GM23248 (cell line): ENCODE results near the gene PGA4. TPM values are rescaled to one million over a fixed set of nuclear protein-coding genes. Genes with fewer than 3 reads are reported as not detected.
"Not testable (repeated sequence)": the region's sequence is repeated elsewhere in the genome, so short reads cannot be mapped to it uniquely, and the experiment has no call there.

Experiments
- DNase-seq: peaks from one replicate; pipeline ENCODE4 v3.0.0-alpha.2; 2015
- H2AFZ ChIP-seq: fragments of 200-600 bp; sonication (generic); 2 replicates; pipeline ENCODE4 v1.6.1; 2016; ENCODE audit warnings: antibody characterized with exemption
- H3F3A ChIP-seq: fragments of 200-600 bp; sonication (generic); 2 replicates; pipeline ENCODE4 v1.6.1; 2016; ENCODE audit warnings: mild to moderate bottlenecking, antibody characterized with exemption, mixed run types; ENCODE audit not compliant: insufficient read depth
- H3K27ac ChIP-seq: fragments of 200-600 bp; sonication (generic); 2 replicates; pipeline ENCODE4 v1.5.1; 2016; ENCODE audit warnings: mild to moderate bottlenecking
- H3K27me3 ChIP-seq: fragments of 200-600 bp; sonication (generic); replicated peaks from 2 replicates; pipeline ENCODE4 v1.6.1; 2016; ENCODE audit warnings: mild to moderate bottlenecking; ENCODE audit not compliant: insufficient read depth
- H3K36me3 ChIP-seq: fragments of 200-600 bp; sonication (generic); 2 replicates; pipeline ENCODE4 v1.6.1; 2016; ENCODE audit warnings: low read depth, mild to moderate bottlenecking
- H3K4me1 ChIP-seq: fragments of 200-600 bp; sonication (generic); 2 replicates; pipeline ENCODE4 v1.6.1; 2016; ENCODE audit warnings: mild to moderate bottlenecking; ENCODE audit not compliant: insufficient read depth
- H3K4me2 ChIP-seq: fragments of 200-600 bp; sonication (generic); one replicate; pipeline ENCODE4 v1.6.1; 2016; ENCODE audit warnings: mild to moderate bottlenecking; ENCODE audit not compliant: unreplicated experiment
- H3K4me3 ChIP-seq: fragments of 200-600 bp; sonication (generic); 2 replicates; pipeline ENCODE4 v1.5.1; 2016; ENCODE audit warnings: mild to moderate bottlenecking
- H3K79me2 ChIP-seq: fragments of 200-600 bp; sonication (generic); 2 replicates; pipeline ENCODE4 v1.6.1; 2016; ENCODE audit warnings: mild to moderate bottlenecking; ENCODE audit not compliant: insufficient read depth
- H3K9ac ChIP-seq: fragments of 200-600 bp; sonication (generic); 2 replicates; pipeline ENCODE4 v1.6.1; 2016; ENCODE audit warnings: mild to moderate bottlenecking
- H3K9me2 ChIP-seq: fragments of 200-600 bp; sonication (generic); 2 replicates; pipeline ENCODE4 v1.6.1; 2016; ENCODE audit warnings: mixed run types, mild to moderate bottlenecking, moderate library complexity; ENCODE audit not compliant: insufficient read depth
- H3K9me3 ChIP-seq: fragments of 200-600 bp; sonication (generic); one replicate; pipeline ENCODE4 v1.6.1; 2017; ENCODE audit warnings: low read depth
- H4K20me1 ChIP-seq: fragments of 200-600 bp; sonication (generic); 2 replicates; pipeline ENCODE4 v1.6.0; 2016; ENCODE audit not compliant: insufficient read depth
- WGBS, 2 experiments: methylation state at CpG; one replicate each; pipeline ENCODE4 v1.1.6; 2015 to 2017; ENCODE audit warnings: low lambda C conversion rate in 2 of 2, low coverage in 1 of 2; ENCODE audit errors: missing lambda C conversion rate in 2 of 2; 5-methylcytosine and 5-hydroxymethylcytosine counted together
- in situ Hi-C: fragments of 300-500 bp; cut with MboI; formaldehyde crosslinking; loops from 2 replicates; pipeline ENCODE4 v1.15.0; 2020
- polyA plus RNA-seq: library from polyadenylated mRNA; unstranded; fragments of >200 nt; fragmentation: Nextera tagmentation; extraction: Ambion mirVana; gene quantifications from 2 replicates; pipeline ENCODE4 v1.2.1, GENCODE V29; 2016
- total RNA-seq: library from RNA; depleted of rRNA; stranded (reverse); fragments of >200 nt; shearing (Covaris generic); gene quantifications from 2 replicates; pipeline ENCODE4 v1.2.3, GENCODE V29; 2014

PGA4 gene
- total and polyA plus RNA-seq, 2 experiments from 2014 or later = 0.31 TPM; not detected in 1

DNA sequence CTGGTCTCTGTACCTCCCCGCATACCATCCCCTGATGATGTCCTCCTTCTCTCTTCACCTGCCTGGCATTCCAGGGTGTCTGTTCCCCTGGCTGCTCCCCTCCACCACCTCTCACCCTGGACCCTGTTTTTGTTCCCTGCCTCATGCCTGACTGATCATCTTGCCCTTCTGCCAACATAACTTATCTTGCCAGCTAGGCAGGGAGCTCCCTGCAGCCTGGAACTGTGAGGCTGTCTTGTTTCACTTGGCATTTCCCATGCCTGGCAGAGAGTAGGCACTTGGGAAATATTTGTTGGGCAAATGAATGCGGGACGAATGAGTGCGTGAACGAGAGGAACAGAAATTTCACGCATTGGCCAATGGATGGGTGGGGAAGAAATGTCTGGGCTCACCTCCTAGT is 11.5 kb upstream of the PGA4 start:
- H4K20me1 ChIP-seq, H3K9me2 ChIP-seq, H3K4me1 ChIP-seq, in situ Hi-C loops, H3K9ac ChIP-seq, H3F3A ChIP-seq, H3K4me3 ChIP-seq, H3K4me2 ChIP-seq, H2AFZ ChIP-seq, H3K9me3 ChIP-seq, H3K27me3 ChIP-seq, H3K36me3 ChIP-seq, H3K27ac ChIP-seq, H3K79me2 ChIP-seq, DNase-seq: not testable (repeated sequence)
- no CpG with 5 or more reads among the region's 6 CpGs for WGBS, 2 experiments

DNA sequence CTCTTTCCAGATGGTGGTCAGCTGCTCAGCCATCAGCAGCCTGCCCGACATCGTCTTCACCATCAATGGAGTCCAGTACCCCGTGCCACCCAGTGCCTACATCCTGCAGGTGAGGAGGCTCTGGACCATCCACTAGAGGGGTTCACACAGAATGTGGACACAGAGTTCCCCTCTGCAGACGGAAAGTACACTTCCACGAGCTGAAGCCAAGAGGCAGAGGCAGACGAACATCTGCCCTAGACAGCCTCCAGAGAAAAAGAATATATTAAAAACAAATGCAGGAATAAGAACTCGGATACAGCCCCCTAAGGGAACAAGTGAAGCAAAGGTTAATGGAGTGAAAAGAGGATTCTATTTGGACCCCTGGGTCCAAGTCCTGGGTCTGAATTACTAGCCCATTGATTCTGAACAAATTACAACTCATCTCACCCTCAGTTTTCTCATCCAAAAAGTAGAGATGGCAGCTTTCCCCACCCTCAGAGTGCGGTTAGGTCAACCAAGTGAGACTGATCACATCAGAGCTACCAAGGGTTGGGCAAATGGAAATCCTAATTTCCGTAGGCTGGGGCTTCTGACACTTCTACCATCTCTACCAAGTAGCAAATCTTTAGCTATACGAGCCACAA is 10.7 kb upstream of the PGA4 start:
- H3K9ac ChIP-seq, H3K4me2 ChIP-seq, H3K4me1 ChIP-seq, H3K36me3 ChIP-seq, H3K27me3 ChIP-seq, H3K4me3 ChIP-seq, DNase-seq, H3K9me2 ChIP-seq, H4K20me1 ChIP-seq, H2AFZ ChIP-seq, H3K27ac ChIP-seq, H3K9me3 ChIP-seq, in situ Hi-C loops, H3F3A ChIP-seq, H3K79me2 ChIP-seq: not testable (repeated sequence)
- WGBS, 2 experiments = 19 to 20% methylated on average over 7 to 8 of the region's 10 CpGs

DNA sequence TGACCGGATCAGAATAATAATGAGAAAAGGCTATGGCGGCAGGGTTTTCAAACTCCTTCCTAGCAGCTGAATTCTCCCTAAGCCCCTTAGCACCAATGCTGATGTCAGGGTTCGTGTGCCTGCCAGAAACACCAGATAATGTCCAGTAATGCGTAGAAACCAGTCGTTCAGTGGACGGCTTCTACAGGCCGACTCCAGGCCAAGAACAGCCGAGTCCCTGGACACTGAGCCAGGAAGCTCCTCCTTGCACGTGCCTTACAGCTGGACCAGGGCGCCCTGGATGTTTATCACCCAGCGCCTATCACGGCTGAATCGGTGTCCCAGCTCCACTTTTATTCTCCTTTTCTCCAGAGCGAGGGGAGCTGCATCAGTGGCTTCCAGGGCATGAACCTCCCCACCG is 9.9 kb upstream of the PGA4 start:
- H3K36me3 ChIP-seq, H3K4me3 ChIP-seq, H3K9me3 ChIP-seq, H3K27me3 ChIP-seq, H3K4me2 ChIP-seq, DNase-seq, H3K9ac ChIP-seq, H3K4me1 ChIP-seq, H3K27ac ChIP-seq, in situ Hi-C loops, H3F3A ChIP-seq, H4K20me1 ChIP-seq, H3K79me2 ChIP-seq, H2AFZ ChIP-seq, H3K9me2 ChIP-seq: not testable (repeated sequence)
- no CpG with 5 or more reads among the region's 15 CpGs for WGBS, 2 experiments

DNA sequence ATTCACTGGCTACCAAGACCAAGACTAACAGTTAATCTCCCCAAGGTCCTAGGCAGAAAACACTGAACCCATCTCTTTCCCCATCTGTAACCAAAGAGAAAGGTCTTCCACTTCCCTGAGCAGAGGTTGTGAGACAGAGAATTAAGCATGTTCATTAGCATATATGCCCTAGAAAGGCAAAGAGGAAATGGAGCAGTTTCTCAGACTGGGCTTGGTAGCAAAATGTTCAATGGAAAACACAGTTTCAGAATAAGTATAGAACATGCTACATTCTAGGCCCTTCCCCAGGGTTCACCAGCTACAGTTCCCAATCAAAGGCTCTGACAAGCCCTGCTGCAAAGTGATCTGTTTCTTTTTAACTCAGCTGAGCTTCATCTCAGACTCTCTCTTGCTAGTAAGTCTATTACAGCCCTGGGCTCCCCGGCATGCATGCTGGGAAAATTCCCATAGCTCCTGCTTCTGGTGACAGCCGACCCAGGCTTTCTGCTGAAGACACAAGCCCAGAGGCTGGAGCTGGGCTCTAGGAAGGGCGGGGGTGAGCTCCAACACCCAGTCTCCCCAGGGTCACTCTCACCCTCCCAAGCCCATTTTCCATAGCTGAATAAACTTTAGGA is 8.3 kb upstream of the PGA4 start:
- H3K27ac ChIP-seq, H3K36me3 ChIP-seq, H3K4me3 ChIP-seq, H3K4me1 ChIP-seq, H3K9me3 ChIP-seq, H2AFZ ChIP-seq, H3K27me3 ChIP-seq, H3K79me2 ChIP-seq, H3K9ac ChIP-seq, in situ Hi-C loops, H3K9me2 ChIP-seq, H3F3A ChIP-seq, H4K20me1 ChIP-seq, DNase-seq, H3K4me2 ChIP-seq: not testable (repeated sequence)
- WGBS, 2 experiments = no CpG with 5 or more reads among the region's 3 CpGs

- not testable (repeated sequence) for H3K9me3 ChIP-seq, H3K79me2 ChIP-seq, H3K9ac ChIP-seq
Observed at GRCh38 chr11:61218306-61218705, 3.8 kb upstream of the PGA4 start.

DNA sequence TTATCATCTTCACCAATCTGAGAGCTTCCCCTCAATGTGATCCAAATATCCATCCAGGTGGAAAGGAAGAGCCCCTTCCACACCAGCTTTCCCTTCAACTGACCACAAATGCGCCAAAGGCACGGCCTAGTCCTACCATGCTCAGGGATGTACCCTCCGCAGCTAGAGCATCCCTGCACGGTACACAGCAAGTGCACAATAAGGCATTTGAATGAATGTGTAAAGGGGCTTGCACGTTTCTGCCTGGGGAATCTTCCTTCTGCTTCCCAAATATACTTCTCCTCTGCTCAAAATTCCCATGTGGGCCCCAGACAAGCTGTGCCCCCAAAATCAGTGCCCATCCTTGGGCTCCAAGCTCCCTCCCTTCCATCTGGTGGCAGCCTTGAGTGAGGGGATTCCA is 3.1 kb upstream of the PGA4 start:
- DNase-seq, H4K20me1 ChIP-seq, H3K79me2 ChIP-seq, H3F3A ChIP-seq, H3K4me1 ChIP-seq, H3K4me2 ChIP-seq, H3K36me3 ChIP-seq, H3K9me2 ChIP-seq, H3K9ac ChIP-seq, H3K27ac ChIP-seq, H2AFZ ChIP-seq, H3K27me3 ChIP-seq, H3K9me3 ChIP-seq, H3K4me3 ChIP-seq, in situ Hi-C loops: not testable (repeated sequence)
- WGBS, 2 experiments = 51 to 63% methylated on average over 5 of the region's 5 CpGs

More at GRCh38 chr11:61218306-61218705, 3.8 kb upstream of the PGA4 start:
- H3K27ac ChIP-seq, in situ Hi-C loops, DNase-seq, H3K9me2 ChIP-seq, H3K27me3 ChIP-seq, H2AFZ ChIP-seq, H3K4me2 ChIP-seq, H3F3A ChIP-seq, H3K4me1 ChIP-seq, H3K4me3 ChIP-seq, H3K36me3 ChIP-seq, H4K20me1 ChIP-seq: not testable (repeated sequence)
- no CpG with 5 or more reads among the region's 4 CpGs for WGBS, 2 experiments

DNA sequence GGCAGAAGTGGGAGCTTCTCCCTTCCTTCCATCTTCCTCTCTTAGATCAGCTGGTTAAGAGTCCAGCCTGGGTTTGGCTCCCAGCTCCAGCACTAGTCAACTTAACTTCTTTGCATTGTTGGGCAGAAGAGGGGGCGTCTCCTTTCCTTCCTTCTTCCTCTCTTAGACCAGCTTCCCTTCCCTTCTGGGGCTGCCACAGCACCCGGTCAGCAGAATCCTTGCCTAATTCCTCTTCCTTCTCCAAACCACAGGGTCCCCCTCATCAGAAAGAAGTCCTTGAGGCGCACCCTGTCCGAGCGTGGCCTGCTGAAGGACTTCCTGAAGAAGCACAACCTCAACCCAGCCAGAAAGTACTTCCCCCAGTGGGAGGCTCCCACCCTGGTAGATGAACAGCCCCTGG is 545 bp downstream of the PGA4 start:
- H3K79me2 ChIP-seq, H3K4me2 ChIP-seq, H3K4me1 ChIP-seq, H3K4me3 ChIP-seq, H3K36me3 ChIP-seq, H3K9me3 ChIP-seq, H4K20me1 ChIP-seq, H3K9ac ChIP-seq, DNase-seq, H3K27me3 ChIP-seq, H3K9me2 ChIP-seq, H3F3A ChIP-seq, in situ Hi-C loops, H3K27ac ChIP-seq, H2AFZ ChIP-seq: not testable (repeated sequence)
- WGBS, 2 experiments = no CpG with 5 or more reads among the region's 5 CpGs
